ENCODE data around the gene USP17L18. TPM values are rescaled to one million over a fixed set of nuclear protein-coding genes. Genes with fewer than 3 reads are reported as not detected.
"Not testable (repeated sequence)": the region's sequence is repeated elsewhere in the genome, so short reads cannot be mapped to it uniquely, and the experiment has no call there.

The USP17L18 gene
- total and polyA plus RNA-seq, 2 of the 13 experiments (the other 11 are each of a cell fraction or from before 2014, with no cell fraction given), result not detected

GRCh38 chr4:9257824-9258223, 9.4 kb downstream of the USP17L18 start, which contains the start of gene USP17L20:
TSS of gene USP17L20 (plus strand) at chr4:9258124. CDS start at chr4:9258124, 0 bp downstream.
- in situ Hi-C loops (cut with HindIII; ENCODE audit: extremely low pct_ligation_motif_present, low pct_unique_long_range_greater_than_20kb); FAIRE-seq; POLR2A ChIA-PET; BruUV-seq (replicated peaks); intact Hi-C loops (cut with micrococcal nuclease; ENCODE audit: unreplicated experiment); H2AFZ ChIP-seq (ENCODE audit: low read length); H3K36me3 ChIP-seq (replicated peaks in 1 of 2; ENCODE audit: control insufficient read depth in 1 of 2, insufficient read depth in 2 of 2, low read length in 2 of 2); H3K4me1 ChIP-seq (ENCODE audit: insufficient read depth, low read length); H3K9ac ChIP-seq (ENCODE audit: insufficient read depth, low read depth, low read length); H3K4me3 ChIP-seq (replicated peaks in 1 of 3; ENCODE audit: insufficient read depth in 1 of 3, low read depth in 2 of 3, low read length in 3 of 3); H3K27ac ChIP-seq (ENCODE audit: extremely low read length, insufficient read depth, low read length); H3K79me2 ChIP-seq (ENCODE audit: insufficient read depth, low read length); H3K4me2 ChIP-seq (ENCODE audit: low read depth, low read length); CTCF ChIA-PET (ENCODE audit: low intra/inter-chr PET ratio, low total read pairs); DNase-seq (ENCODE audit: low spot score); H4K20me1 ChIP-seq (ENCODE audit: insufficient read depth, low read length); H3K9me3 ChIP-seq (ENCODE audit: low read length); ATAC-seq; H3K27me3 ChIP-seq (ENCODE audit: control insufficient read depth in 1 of 2, insufficient read depth in 2 of 2, low read length in 2 of 2): not testable (repeated sequence)
- WGBS (ENCODE audit: low lambda C conversion rate), result no CpG with 5 or more reads among the region's 15 CpGs

GRCh38 chr4:9262572-9262971, 14.1 kb downstream of the USP17L18 start, which contains the start of gene USP17L21:
TSS of gene USP17L21 (plus strand) at chr4:9262872. CDS start at chr4:9262872, 0 bp downstream.
- ATAC-seq, result not testable (repeated sequence)

GRCh38 chr4:9267319-9267718, 18.9 kb downstream of the USP17L18 start, which contains the start of gene USP17L22:
TSS of gene USP17L22 (plus strand) at chr4:9267619. CDS start at chr4:9267619, 0 bp downstream.
- no CpG with 5 or more reads among the region's 15 CpGs for WGBS (ENCODE audit: low lambda C conversion rate)
- in situ Hi-C loops (cut with HindIII; ENCODE audit: extremely low pct_ligation_motif_present, low pct_unique_long_range_greater_than_20kb); CTCF ChIA-PET (ENCODE audit: low intra/inter-chr PET ratio, low total read pairs); POLR2A ChIA-PET; H3K79me2 ChIP-seq (ENCODE audit: insufficient read depth, low read length); FAIRE-seq; H2AFZ ChIP-seq (ENCODE audit: low read length); DNase-seq (ENCODE audit: low spot score); H3K36me3 ChIP-seq (replicated peaks in 1 of 2; ENCODE audit: control insufficient read depth in 1 of 2, insufficient read depth in 2 of 2, low read length in 2 of 2); H3K9me3 ChIP-seq (ENCODE audit: low read length); H3K4me2 ChIP-seq (ENCODE audit: low read depth, low read length); BruUV-seq (replicated peaks); H4K20me1 ChIP-seq (ENCODE audit: insufficient read depth, low read length); ATAC-seq; H3K9ac ChIP-seq (ENCODE audit: insufficient read depth, low read depth, low read length); H3K4me3 ChIP-seq (replicated peaks in 1 of 3; ENCODE audit: insufficient read depth in 1 of 3, low read depth in 2 of 3, low read length in 3 of 3); intact Hi-C loops (cut with micrococcal nuclease; ENCODE audit: unreplicated experiment); H3K27me3 ChIP-seq (ENCODE audit: control insufficient read depth in 1 of 2, insufficient read depth in 2 of 2, low read length in 2 of 2); H3K4me1 ChIP-seq (ENCODE audit: insufficient read depth, low read length); H3K27ac ChIP-seq (ENCODE audit: extremely low read length, insufficient read depth, low read length): not testable (repeated sequence)

More at GRCh38 chr4:9262572-9262971, 14.1 kb downstream of the USP17L18 start, which contains the start of gene USP17L21:
- H3K27ac ChIP-seq (ENCODE audit: extremely low read length, insufficient read depth, low read length); DNase-seq (ENCODE audit: low spot score); FAIRE-seq; H3K4me3 ChIP-seq (replicated peaks in 1 of 3; ENCODE audit: insufficient read depth in 1 of 3, low read depth in 2 of 3, low read length in 3 of 3); H3K27me3 ChIP-seq (ENCODE audit: control insufficient read depth in 1 of 2, insufficient read depth in 2 of 2, low read length in 2 of 2); in situ Hi-C loops (cut with HindIII; ENCODE audit: extremely low pct_ligation_motif_present, low pct_unique_long_range_greater_than_20kb); intact Hi-C loops (cut with micrococcal nuclease; ENCODE audit: unreplicated experiment); H3K36me3 ChIP-seq (replicated peaks in 1 of 2; ENCODE audit: control insufficient read depth in 1 of 2, insufficient read depth in 2 of 2, low read length in 2 of 2); H3K79me2 ChIP-seq (ENCODE audit: insufficient read depth, low read length); H4K20me1 ChIP-seq (ENCODE audit: insufficient read depth, low read length); H3K4me1 ChIP-seq (ENCODE audit: insufficient read depth, low read length); BruUV-seq (replicated peaks); H2AFZ ChIP-seq (ENCODE audit: low read length); H3K4me2 ChIP-seq (ENCODE audit: low read depth, low read length); CTCF ChIA-PET (ENCODE audit: low intra/inter-chr PET ratio, low total read pairs); H3K9ac ChIP-seq (ENCODE audit: insufficient read depth, low read depth, low read length); H3K9me3 ChIP-seq (ENCODE audit: low read length); POLR2A ChIA-PET: not testable (repeated sequence)
- WGBS (ENCODE audit: low lambda C conversion rate), result no CpG with 5 or more reads among the region's 13 CpGs

- DNase-seq (ENCODE audit: low spot score); H3K9me3 ChIP-seq (ENCODE audit: low read length); H3K4me1 ChIP-seq (ENCODE audit: insufficient read depth, low read length); H3K36me3 ChIP-seq (replicated peaks in 1 of 2; ENCODE audit: control insufficient read depth in 1 of 2, insufficient read depth in 2 of 2, low read length in 2 of 2); BruUV-seq (replicated peaks); intact Hi-C loops (cut with micrococcal nuclease; ENCODE audit: unreplicated experiment); FAIRE-seq; H3K4me2 ChIP-seq (ENCODE audit: low read depth, low read length); in situ Hi-C loops (cut with HindIII; ENCODE audit: extremely low pct_ligation_motif_present, low pct_unique_long_range_greater_than_20kb); POLR2A ChIA-PET; H4K20me1 ChIP-seq (ENCODE audit: insufficient read depth, low read length); H3K9ac ChIP-seq (ENCODE audit: insufficient read depth, low read depth, low read length); H3K79me2 ChIP-seq (ENCODE audit: insufficient read depth, low read length); H3K4me3 ChIP-seq (replicated peaks in 1 of 3; ENCODE audit: insufficient read depth in 1 of 3, low read depth in 2 of 3, low read length in 3 of 3); H3K27me3 ChIP-seq (ENCODE audit: control insufficient read depth in 1 of 2, insufficient read depth in 2 of 2, low read length in 2 of 2); CTCF ChIA-PET (ENCODE audit: low intra/inter-chr PET ratio, low total read pairs); H3K27ac ChIP-seq (ENCODE audit: extremely low read length, insufficient read depth, low read length); H2AFZ ChIP-seq (ENCODE audit: low read length); ATAC-seq: not testable (repeated sequence)
- 56% methylated on average over 8 of the region's 10 CpGs for WGBS (ENCODE audit: low lambda C conversion rate)
Observed at GRCh38 chr4:9271719-9272118, 23.3 kb downstream of the USP17L18 start.

Measured in HepG2 (cell line).